ENCODE results near the gene ASPSCR1. TPM values are rescaled to one million over a fixed set of nuclear protein-coding genes. Genes with fewer than 3 reads are reported as not detected.

The ASPSCR1 gene
- total and polyA plus RNA-seq, 2 of the 13 experiments (the other 11 are each of a cell fraction or from before 2014, with no cell fraction given) = 274 to 314 TPM

DNA sequence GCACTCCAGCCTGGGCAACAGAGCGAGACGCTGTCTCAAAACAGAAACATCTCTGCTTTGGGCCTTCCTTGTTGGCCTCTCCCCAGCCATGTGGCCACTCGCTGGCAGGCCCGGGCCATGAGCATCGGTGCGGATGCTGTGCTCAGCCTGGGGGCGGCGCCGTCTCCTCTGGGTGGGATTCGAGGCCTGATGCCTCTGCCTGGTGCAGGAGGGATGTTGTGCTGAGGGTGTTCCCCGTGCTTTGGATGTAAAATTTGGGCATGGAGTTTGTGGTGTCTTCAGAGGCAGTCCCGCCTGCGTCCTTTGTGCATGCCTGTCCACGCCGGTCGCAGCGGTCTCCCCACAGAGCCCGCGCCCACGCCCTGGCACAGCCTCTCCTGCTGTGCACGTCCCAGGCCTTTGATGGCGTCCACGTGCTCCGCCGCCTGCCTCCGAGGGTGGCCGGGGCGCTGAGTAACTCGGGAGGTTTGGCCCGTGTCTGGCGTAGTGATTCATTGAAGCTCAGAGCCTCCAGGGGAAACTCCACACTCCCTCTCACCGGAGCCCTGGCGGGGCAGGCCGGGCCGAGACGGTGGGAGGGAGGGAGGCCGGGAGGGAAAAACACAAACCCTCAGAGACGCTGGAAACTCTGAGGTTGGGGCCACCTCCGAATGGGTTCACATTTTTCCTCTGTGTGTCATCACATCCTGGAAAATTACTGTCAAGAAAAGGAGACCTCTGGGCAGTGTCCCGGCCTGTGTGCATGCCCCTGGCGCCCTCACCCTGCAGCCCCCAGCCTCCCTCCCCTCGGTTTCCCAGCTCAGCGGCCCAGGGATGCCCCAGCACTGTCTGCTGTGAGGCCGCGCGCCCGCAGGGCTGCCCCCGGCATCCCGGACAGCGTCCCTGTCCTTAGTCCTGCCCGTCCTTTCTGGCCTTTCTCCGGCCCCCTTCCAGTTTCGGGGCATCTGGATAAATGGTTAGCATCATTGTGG is 26.3 kb downstream of the ASPSCR1 start (continued):
- TF ChIP-seq PAXIP1 (CRISPR knock-in tag; conservative IDR thresholded peaks at IDR 0.05) (peak; percentile 81), ZNF670 (CRISPR knock-in tag; IDR thresholded peaks at IDR 0.05; ENCODE audit: borderline replicate concordance) (no peak), KLF12 (CRISPR knock-in tag; IDR thresholded peaks at IDR 0.05; ENCODE audit: borderline replicate concordance) (0 out of 2 replicates have a peak, but pooled peaks have one; percentile 61), AHR (CRISPR knock-in tag; IDR thresholded peaks at IDR 0.05) (0 out of 2 replicates have a peak, but pooled peaks have one; percentile 93), NRL (CRISPR knock-in tag; IDR thresholded peaks at IDR 0.05; ENCODE audit: borderline replicate concordance) (peak; percentile 72), EHMT2 (IDR thresholded peaks at IDR 0.05; ENCODE audit: borderline replicate concordance, low read depth, low read length) (no peak), NFKBIZ (CRISPR knock-in tag; IDR thresholded peaks at IDR 0.05) (peak; percentile 83; the same call in 1 of the 2 replicates), ZNF446 (CRISPR knock-in tag; IDR thresholded peaks at IDR 0.05) (no peak), ZNF30 (CRISPR knock-in tag; IDR thresholded peaks at IDR 0.05) (no peak), SATB2 (CRISPR knock-in tag; IDR thresholded peaks at IDR 0.05) (no peak), MED13 (CRISPR knock-in tag; IDR thresholded peaks at IDR 0.05) (peak; percentile 79), SKI (IDR thresholded peaks at IDR 0.05; ENCODE audit: partially characterized antibody) (peak; percentile 62), JUNB (CRISPR knock-in tag; IDR thresholded peaks at IDR 0.05; ENCODE audit: borderline replicate concordance) (0 out of 2 replicates have a peak, but pooled peaks have one; percentile 20), NFRKB (IDR thresholded peaks at IDR 0.05) (no peak), TP53 (CRISPR knock-in tag; conservative IDR thresholded peaks at IDR 0.05) (peak; percentile 65; the same call in 1 of the 2 replicates), ATF4 (CRISPR knock-in tag; IDR thresholded peaks at IDR 0.05) (peak in 1 of 2 experiments; percentile 72; a peak in 2 of 4 replicates), CAMTA2 (CRISPR knock-in tag; IDR thresholded peaks at IDR 0.05; ENCODE audit: borderline replicate concordance) (no peak), ELF3 (CRISPR knock-in tag; IDR thresholded peaks at IDR 0.05) (peak; percentile 70), ZNF343 (CRISPR knock-in tag; IDR thresholded peaks at IDR 0.05) (no peak), ZSCAN22 (CRISPR knock-in tag; IDR thresholded peaks at IDR 0.05) (no peak)
